ENCODE data around the gene TCEAL7.
"Not testable (repeated sequence)": the region's sequence is repeated elsewhere in the genome, so short reads cannot be mapped to it uniquely, and the experiment has no call there.

The TCEAL7 gene, protein sequence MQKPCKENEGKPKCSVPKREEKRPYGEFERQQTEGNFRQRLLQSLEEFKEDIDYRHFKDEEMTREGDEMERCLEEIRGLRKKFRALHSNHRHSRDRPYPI

DNA sequence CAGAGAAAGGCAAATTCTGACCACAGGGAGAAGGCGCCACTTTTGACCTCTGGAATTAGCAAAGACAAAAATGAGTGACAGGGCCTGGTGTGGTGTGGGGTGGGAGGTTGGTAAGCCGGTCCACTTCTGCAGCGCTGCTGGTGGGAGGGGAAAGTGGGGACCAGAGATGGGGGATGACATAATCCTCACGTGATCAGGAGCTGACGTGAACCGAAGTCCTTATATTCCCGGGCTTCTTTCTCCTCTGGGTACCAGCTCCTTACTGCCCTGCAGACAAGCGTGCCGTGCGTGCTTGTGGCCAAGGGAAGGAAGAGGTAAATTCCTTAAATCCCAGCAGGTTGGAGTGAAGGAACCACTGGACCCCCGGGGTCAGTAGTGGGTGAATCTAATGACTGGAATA lies at the start of gene TCEAL7:
Gene TCEAL7, plus strand, starts transcription at position 249 of the 400 bp plus-strand sequence. CDS start 1,165 bp downstream, outside the sequence.
- no peak for DNase-seq

DNA sequence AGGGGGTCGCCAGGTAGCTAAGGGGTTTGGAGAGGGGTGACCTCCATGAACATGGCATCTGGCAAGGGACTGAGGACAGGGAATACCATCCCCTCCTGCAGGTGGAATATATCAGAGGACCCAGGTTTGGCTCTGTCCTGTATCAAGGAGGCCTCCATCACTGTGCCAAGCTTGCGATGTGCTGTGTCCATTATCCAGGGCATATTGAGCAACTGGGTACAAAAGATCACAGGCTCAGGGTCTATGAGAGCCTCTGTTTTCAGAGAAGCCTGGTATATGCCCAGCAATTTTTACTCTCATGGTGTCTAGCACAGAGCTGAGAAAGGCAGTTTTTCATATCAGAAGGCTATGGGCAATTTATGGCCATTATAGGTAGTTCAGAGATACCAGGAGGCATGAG lies 36.9 kb upstream of the TCEAL7 start:
- no peak for DNase-seq

DNA sequence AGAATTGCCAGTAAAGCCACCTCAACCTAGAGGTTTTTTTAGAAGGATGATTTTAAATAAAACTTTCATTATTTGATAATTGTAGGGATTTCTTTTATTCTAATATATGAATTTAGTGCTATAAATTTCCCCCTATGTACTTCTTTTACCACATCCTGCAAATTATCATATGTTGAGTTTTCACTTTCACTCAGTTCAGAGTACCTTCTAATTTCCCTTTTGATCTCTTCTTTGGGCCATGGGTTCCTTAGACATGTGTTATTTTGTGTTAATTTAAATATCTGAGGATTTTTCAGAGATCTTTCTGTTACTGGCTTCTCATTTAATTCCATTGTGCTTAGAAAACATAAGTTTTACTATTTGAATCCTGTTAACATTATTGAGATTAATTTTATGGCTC lies 25.3 kb upstream of the TCEAL7 start:
- no peak for DNase-seq

DNA sequence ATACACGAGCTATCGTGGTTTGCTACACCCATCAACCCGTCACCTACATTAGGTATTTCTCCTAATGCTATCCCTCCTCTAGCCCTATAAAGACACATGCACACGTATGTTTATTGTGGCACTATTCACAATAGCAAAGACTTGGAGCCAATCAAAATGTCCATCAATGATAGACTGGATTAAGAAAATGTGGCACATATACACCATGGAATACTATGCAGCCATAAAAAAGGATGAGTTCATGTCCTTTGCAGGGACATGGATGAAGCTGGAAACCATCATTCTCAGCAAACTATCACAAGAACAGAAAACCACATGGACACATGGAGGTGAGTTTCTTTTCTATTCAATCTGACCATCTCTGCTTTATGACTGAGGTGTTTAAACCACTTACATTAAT lies 24.4 kb upstream of the TCEAL7 start:
- not testable (repeated sequence) for DNase-seq

DNA sequence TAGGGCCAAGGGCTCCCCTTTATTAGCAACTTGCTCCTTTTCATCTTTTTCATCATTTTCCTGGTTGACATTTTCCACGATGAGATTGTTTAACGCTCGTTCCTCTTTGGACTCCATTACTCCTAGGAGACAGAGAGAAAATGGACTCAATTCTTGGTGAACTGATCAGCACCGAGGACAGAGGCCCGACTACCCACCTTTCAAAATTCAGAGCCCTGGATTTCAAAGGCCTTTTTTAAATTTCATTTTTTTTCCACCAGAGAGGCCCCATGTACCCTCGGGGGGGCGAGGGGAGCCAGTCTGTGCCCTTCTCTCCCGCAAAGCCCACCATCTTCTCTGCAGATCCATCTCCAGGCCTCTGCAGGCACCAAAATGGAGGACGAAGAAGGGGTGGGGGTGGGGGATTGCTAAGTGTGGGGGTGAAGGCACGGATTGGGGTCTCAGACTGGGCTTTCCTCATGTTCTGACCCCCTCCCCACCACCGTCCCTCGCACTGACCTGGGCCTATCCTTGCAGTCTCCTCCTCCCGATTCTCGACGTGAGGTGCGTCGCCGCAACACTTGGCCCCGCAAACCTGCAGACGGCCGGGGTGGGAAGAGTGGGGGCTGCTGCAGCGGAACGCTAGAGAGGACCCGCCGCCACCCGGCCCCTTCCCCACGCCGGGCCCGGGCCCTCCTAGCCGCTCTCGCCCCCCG lies 20.0 kb upstream of the TCEAL7 start:
- no peak for DNase-seq

DNA sequence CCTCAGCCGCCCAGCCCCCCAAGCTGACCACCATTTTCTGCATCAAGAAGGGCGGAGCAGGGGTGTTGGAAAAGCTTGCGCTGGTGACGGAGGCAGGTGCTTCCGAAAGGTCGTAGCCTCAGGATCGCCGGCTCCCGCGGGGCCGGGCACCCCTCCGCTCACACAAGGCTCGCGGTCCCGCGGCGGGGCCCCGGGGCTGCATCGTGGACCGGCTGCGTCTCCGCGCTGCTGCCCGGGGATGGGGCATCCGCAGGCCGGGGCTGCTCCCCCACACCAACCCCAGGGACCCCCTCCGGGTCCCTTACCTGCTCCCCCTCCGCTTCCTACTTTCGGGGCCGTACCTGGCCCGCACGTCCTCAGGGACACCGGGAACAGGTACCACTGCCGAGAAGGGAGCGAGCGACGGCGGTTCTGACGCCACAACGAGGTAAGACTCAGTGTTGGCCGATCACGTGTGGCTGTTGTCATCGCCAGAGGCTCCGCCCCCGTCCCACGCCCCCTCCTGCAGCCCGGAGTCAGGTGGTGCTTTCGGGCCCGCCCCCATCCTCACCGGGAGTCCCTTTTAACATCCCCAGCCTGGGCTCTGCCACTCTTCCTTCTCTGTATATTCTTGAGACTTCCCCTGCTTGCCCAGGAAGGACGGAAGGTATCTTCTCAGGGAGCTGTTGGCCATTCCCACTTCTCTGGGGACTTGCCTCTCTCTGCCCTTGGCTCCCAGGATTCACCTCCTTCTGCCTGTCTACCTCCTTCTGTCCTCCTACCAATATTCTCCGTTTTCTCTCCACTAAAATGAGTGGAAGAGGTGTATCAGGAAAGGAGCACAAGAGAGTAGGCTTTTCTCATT lies 19.3 kb upstream of the TCEAL7 start, which contains the start of gene BEX2:
Gene BEX2, minus strand, starts transcription at position 436 of the 844 bp plus-strand sequence. CDS start 1,014 bp downstream, outside the sequence.
- no peak for DNase-seq

DNA sequence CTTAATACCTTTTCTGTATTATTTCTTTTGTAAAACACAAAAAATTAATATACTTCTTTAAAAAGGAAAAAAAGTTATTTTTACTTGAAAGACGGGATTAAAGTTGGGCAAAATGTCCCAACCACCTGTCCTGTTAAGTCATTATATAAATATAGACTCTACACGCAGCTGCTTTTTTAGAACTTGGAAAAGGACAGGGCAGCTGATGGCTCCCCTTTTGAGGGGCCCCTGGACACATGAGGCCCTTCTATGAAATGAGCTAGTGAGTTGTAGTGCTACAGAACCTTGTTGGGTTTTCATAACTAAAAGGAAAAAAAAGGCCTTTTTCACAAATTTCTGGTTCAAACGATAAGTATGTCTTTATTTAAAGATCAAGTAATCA lies 18.6 kb upstream of the TCEAL7 start:
- no peak for DNase-seq

DNA sequence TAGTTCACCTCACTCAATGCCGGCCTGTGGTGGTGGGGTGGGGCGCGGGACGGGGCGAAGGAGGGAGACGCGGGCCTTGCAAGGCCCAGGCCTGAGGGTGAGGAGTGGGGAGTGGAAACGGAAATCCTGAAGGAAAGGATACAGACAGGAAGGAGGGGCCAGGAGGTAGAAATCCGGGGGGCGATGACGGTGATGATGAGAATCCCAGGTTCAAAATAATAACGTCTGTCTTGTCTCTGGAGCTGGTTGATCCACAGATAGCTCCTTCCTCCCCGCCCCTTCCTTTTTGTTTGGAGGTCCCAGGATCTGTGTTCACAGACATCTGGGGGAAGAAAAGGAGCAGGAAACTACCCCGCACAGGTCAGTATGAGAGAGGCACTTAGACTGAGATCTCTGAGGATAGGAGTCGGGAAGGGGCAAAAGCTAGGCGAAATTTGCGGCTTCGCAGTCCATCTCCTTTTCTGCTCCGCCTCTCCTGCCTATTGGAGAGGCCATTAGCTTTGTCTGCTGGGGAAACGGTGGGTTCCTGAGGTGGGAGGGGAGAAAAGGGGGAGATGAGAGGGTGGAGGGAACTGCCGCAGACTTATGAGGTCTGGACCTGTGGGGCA lies 746 bp downstream of the TCEAL7 start:
- DNase-seq: no peak

DNA sequence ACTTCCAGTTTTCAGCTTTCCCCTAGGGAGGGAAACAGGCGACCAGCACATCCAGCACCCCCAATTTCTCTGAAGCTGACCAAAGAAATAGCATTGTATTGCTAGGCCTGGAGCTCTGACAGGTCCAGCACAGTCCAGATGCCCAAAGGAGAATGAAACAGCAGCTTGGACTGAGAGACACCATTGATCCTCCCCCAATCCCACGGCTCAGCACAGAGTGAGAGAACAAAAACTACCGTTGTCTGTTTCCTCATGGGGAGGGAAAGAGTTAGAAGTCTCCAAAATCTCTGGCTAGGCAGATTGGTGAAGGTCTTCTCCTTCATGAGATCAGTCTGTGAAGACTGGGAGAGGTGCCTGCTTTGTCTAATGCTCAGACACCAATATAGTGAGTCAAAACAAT lies 8.6 kb downstream of the TCEAL7 start:
- no peak for DNase-seq

DNA sequence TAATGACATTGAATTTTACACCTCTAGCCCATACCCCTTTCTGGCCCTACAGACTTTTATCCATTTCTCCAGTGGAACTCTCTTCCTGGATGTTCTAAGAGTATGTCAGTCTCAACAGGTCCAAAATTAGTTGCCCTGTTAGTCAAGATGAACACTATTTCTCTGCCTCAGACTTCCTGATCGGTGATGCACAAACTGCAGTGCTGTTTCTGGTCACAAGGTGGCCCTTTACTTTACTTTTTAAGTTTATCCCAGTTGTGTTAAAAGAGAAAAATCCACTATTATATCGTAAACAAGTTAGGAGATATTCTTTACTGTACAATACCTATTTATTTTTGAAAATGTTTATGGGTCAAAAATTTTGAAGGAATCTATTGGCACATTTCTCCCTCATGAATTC lies 13.1 kb downstream of the TCEAL7 start:
- DNase-seq: no peak

DNA sequence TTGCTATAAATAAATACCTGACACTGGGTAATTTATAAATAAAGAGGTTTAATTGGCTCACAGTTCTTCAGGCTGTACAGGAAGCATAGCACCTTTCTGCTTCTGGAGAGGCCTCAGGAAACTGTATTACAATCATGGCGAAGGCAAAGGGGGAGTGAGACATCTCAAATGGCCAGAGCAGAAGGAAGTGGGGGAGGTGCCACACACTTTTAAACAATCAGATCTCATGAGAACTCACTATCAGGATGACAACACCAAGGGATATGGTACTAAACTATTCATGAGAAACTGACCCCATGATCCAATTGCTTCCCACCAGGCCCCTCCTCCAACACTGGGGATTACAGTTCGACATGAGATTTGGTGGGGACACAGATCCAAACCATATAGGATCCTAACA lies 14.6 kb downstream of the TCEAL7 start:
- no peak for DNase-seq

DNA sequence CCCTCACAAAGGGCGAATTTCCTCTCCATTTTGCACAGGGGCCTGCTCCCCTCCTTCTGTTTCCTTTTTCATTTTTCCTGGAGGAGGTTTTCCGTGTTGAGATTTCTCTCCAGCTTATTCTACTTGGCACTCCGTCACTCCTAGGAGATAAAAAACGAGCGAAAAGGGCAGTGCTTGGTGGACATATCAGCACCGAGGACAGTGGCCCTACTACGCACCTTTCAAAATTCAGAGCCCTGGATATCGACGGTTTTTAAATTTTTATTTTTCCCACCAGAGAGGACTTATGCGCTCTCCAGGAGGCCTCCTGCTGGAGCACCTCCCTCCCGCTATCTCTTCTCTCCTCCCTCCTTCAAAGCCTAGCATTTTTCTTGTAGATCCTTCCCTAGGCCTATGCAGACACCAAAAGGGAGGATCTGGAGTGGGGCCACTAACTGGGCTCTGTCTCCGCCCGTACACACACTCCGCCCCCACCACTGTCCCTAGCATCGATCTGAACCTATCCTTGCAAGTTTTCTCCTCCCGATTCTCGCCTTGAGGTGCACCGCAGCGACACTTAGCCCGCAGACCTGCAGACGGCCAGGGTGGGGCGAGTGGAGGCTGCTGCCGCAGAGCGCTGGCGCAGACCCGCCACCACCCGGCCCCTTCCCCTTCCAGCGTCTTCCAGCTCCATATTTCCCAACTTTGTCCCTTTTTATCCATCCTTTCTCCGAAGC lies 17.8 kb downstream of the TCEAL7 start:
- no peak for DNase-seq

DNA sequence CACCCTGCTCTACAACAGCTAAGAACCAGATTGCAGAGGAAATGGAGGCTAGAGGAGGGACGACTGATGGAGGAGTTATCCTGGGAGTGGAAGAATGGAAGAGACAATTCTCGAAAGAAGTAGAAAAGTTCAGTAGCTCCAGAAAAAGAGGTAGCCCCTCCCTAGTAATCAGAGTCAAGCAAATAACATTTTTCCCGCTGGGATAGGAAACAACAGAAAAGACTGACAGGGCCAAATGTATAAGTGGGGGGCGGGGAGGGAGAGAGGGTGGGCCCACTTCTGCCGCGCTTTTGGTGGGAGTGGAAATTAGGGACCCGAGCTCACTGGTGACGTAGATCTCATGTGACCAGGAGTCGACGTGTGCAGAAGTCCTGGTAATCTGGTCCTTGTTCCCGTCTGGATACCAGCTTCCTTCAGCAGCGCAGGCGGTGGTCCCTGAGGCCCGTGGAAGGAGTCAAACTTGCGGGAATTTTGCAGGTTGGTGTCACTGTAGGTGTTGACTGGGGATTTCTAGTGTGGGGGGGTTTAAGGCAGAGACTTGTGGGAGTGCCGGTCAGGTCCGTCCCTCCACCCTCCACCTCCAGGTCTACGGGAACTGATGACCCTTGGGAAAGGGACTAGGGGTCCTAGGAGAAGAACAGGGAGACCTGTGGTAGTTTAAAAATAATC lies 26.2 kb downstream of the TCEAL7 start, which contains the start of gene TCEAL9:
Gene TCEAL9, plus strand, starts transcription at position 377 of the 669 bp plus-strand sequence. CDS start 1,179 bp downstream, outside the sequence.
- DNase-seq: peak; percentile 68

DNA sequence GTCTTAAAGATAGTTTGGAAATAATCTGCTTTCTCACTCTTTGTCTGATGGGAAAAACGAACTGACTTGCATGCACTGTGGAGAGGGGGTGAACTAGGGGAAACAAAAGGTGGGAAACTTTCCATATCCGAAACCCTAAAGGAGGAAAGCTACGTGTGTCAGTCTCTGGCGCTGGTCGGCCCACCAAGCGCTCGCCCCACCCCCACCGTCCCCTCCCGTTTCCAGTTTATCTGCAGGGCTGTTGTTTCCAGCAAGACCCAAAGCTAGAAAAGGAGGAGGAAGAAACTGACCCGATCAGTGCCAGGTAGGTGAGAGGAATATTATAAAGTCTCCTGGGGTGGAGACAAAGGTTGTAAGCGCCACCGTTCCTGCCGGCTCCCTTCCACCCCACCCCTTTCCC lies 26.8 kb downstream of the TCEAL7 start:
- no peak for DNase-seq

DNA sequence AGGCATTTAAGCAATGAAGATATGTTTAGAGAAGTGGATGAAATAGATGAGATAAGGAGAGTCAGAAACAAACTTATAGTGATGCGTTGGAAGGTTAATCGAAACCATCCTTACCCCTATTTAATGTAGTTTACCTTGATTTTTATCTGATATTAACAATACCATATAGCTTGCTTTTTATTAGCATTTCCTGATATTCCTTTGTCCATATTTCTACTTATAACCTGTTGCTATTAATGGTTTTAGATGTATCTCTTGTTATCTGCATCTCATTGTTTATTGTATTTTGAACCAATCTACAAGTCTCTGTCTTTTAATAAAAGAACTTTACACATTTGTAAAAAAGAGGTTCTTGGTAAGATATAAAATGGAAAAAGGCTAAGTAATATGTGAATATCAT lies 27.8 kb downstream of the TCEAL7 start:
- DNase-seq: no peak

DNA sequence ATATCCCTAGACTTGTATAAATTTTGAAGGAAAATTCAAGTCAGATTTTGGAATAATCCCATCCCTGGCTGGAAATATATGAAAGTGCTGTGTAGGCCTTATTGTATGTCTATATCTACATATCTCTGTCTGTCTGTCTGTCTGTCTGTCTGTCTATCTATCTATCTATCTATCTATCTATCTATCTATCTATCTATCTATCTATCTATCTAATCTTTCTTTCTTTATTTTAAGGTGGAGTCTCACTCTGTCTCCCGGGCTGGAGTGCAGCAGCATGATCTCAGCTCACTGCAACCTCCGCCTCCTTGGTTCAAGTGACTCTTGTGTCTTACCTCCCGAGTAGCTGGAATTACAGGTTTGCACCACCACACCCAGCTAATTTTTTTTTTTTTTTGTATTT lies 29.6 kb downstream of the TCEAL7 start:
- not testable (repeated sequence) for DNase-seq

DNA sequence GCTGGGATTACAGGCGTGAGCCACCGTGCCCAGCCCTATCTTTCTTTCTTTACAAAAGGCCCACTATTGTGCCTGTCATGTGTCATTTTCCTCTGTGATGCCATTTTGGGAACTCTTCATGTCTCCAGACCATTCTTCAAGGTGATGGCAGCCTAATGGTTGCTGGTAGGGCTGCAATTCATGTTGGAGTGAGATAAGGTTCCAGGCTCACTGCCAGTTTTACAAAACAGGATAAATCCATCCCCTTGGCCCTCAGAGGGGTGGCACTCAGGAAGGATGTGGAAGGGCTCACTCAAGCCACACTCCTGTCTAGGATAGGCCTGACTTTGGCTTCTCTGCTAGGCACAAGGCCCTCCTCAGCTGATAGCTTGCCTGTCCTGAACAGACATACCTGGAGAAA lies 30.1 kb downstream of the TCEAL7 start:
- no peak for DNase-seq

DNA sequence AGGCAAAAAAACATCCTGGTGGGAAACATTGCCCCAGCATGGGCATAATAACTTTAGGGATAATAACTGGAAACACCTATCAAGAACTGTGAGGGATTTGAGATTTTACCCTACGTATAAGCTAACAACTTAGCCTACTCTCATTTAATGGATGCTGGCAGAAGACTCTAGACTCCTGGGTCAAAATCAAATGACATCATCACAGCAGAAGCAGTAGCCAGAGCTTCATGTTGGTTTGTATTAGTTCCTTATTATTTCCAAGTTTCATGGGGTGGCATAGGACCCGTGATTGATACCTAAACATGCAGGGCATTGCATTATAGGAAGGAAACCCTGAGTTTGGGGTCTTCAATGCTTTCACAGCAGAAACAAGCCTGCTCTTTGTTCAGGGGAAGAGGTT lies 30.9 kb downstream of the TCEAL7 start:
- DNase-seq: no peak

DNA sequence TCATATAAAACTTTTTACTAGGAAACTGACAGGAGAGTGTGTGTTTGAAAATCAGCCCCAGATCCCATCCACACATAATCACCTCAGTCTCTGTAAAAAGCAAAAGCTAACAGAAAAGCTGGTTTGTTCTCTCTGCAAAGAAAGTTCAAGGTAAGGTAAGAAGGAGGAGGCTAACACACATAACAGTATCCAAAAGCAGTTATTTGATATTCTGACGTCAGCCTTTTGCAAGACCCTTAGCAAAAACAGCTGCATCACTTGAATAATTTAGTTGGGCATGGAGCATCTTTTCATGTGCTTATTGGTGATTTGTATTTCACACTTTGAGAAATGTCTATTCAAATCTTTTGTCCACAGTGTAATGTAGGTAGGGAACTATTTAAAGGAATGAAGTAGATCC lies 31.8 kb downstream of the TCEAL7 start:
- DNase-seq: no peak

DNA sequence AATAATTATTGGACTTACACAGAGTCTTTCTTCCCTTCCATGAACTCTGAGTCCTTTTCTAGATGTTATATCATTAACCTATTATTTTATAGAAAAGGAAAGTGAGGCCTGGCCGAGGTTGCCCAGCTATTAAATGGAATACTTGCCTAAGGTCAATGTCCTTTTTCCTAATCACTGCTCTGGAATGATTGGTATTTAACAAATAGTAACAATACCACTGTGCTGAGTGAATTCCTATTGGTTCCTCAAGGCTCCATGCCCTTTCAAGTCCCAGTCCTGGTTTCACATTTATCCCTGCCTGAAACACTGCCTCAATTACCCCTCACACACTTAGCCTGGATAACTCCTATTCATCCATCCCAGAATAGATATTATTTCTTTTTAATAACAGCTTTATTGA lies 32.4 kb downstream of the TCEAL7 start:
- no peak for DNase-seq

DNA sequence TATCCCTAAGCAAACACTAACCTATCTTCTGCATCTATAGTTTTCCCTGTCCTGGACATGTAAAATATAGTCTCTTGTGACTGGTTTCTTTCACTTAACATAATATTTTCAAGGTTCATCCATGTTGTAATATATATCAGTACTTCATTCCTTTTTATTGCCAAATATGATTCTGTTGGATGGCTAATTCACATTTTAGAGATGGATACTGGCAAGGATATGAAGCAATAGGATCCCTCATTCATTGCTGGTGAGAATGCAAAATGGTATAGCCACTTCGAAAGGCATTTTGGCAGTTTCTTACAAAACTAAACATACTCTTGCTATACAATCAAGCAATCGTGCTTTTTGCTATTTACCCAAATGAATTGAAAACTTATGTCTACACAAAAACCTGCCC lies 33.0 kb downstream of the TCEAL7 start:
- no peak for DNase-seq

DNA sequence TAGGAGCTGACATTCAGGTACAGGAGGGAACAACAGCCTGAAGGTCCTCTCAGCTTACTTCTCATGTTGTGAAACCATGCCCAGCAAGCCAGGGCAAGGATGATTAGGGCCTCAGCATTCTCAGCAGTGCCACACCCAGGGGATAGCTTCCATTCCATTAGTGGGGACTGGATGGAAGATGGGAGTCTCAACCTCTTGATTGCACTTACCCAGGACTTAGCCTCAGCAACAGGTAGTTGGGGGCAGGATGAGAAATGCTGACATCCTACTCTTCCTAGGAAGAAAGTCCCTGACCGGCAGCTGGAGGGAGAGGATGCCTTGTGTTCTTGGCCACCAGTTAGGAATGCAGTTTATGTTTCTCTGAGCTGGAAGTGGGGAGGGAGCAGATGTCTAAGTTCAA lies 37.5 kb downstream of the TCEAL7 start:
- no peak for DNase-seq
